DND-41 (cell line): Measurements from ENCODE around the gene SUPT16H.

Source experiments
- CTCF ChIP-seq: IDR thresholded peaks from 2 replicates; pipeline ENCODE4 v1.5.1; 2012; ENCODE audit warnings: borderline replicate concordance, low read length, moderate library complexity, mild to moderate bottlenecking; ENCODE audit not compliant: poor library complexity, severe bottlenecking; ENCODE audit errors: extremely low read depth
- EZH2 ChIP-seq: IDR thresholded peaks from 3 replicates; pipeline ENCODE4 v1.6.1; 2012; ENCODE audit warnings: borderline replicate concordance, low read depth, mild to moderate bottlenecking, moderate library complexity, low read length, inconsistent platforms; ENCODE audit not compliant: severe bottlenecking

GRCh38 chr14:21347201-21347600, 36.6 kb downstream of the SUPT16H start:
- TF ChIP-seq CTCF (no peak), EZH2 (no peak)
